Thyroid gland (tissue), 4 donors: ENCODE data around the gene CTPS1.

Experiments used
- CTCF ChIP-seq, 6 experiments: fragments of 200-600 bp in 3 of 6; fragments of 450-650 bp in 3 of 6; sonication (generic) in 3 of 6; IDR thresholded peaks; one replicate each; pipeline ENCODE4 v1.5.1; 2016 to 2019; ENCODE audit warnings: antibody characterized with exemption in 6 of 6, mild to moderate bottlenecking in 2 of 6, inconsistent platforms in 1 of 6, moderate library complexity in 1 of 6
- POLR2A ChIP-seq, 2 donors: fragments of 450-650 bp; IDR thresholded peaks; one replicate each; pipeline ENCODE4 v1.6.1; 2017; ENCODE audit warnings: antibody characterized with exemption in 2 of 2, mild to moderate bottlenecking in 2 of 2, moderate library complexity in 1 of 2

DNA sequence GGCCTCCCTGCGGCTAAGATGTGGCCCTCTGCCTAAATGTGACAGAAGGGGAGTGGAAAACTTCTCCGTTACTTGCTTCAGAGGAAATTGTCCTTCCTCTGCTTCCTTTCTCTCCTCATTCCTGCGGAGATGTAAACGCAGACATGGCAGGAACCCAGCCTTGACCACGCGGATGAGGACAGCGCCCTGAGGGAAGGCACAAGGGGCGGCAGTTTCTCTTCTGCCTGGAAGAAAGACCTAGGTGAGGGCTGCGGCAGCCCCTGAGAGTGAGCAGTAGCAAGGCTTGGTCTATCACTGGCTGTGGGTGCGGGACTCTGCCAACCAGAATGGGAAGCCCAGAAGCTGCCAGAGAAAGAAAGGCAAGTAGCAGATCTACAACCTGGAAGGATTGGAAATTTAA is 14.0 kb upstream of the CTPS1 start:
- TF ChIP-seq CTCF (IDR thresholded peaks at IDR 0.05) (no peak), POLR2A (IDR thresholded peaks at IDR 0.05) (no peak)
